SJCRH30 (cell line): ENCODE results near the gene ACER3. TPM values are rescaled to one million over a fixed set of nuclear protein-coding genes. Genes with fewer than 3 reads are reported as not detected.

ENCODE experiments used
- DNase-seq, 2 experiments: peaks; one replicate each; pipeline ENCODE4 v3.0.0-alpha.2; 2015 to 2020
- H3K27ac ChIP-seq: fragments of 250-450 bp; sonication (Bioruptor Pico); 2 replicates; pipeline ENCODE4 v1.5.1; 2020; ENCODE audit warnings: mild to moderate bottlenecking, moderate library complexity
- H3K27me3 ChIP-seq: fragments of 250-450 bp; sonication (Bioruptor Pico); 2 replicates; pipeline ENCODE4 v1.5.1; 2020; ENCODE audit warnings: mild to moderate bottlenecking, moderate library complexity
- H3K36me3 ChIP-seq: fragments of 250-450 bp; sonication (Bioruptor Pico); 2 replicates; pipeline ENCODE4 v1.5.1; 2020; ENCODE audit warnings: mild to moderate bottlenecking, moderate library complexity
- H3K4me1 ChIP-seq: fragments of 250-450 bp; sonication (Bioruptor Pico); 2 replicates; pipeline ENCODE4 v1.5.1; 2020; ENCODE audit warnings: mild to moderate bottlenecking, moderate library complexity
- H3K4me3 ChIP-seq: fragments of 250-450 bp; sonication (Bioruptor Pico); 2 replicates; pipeline ENCODE4 v1.5.1; 2020; ENCODE audit warnings: mild to moderate bottlenecking, moderate library complexity
- H3K9me3 ChIP-seq: fragments of 250-450 bp; sonication (Bioruptor Pico); replicated peaks from 2 replicates; pipeline ENCODE4 v1.5.1; 2020; ENCODE audit warnings: mild to moderate bottlenecking, moderate library complexity
- total RNA-seq: library from RNA; depleted of rRNA; stranded (reverse); fragments of >200 nt; shearing (Covaris generic); gene quantifications from 2 replicates; pipeline ENCODE4 v1.2.3, GENCODE V29; 2014

The ACER3 gene
- total RNA-seq, 1 experiment from 2014 or later = 22.1 TPM

GRCh38 chr11:76830639-76831327 is 29.9 kb upstream of the ACER3 start:
- H3K4me1 ChIP-seq = peaks cover 8% of the 10 kb centered on the region
- no peak overlapping the region for H3K27ac ChIP-seq
- DNase-seq = peak in 1 of 2 experiments; percentile 47
- H3K9me3 ChIP-seq = peaks cover 3% of the 10 kb centered on the region; the same call in 1 of the 2 replicates
- H3K36me3 ChIP-seq = no peaks in the 10 kb centered on the region
- no peak overlapping the region for H3K4me3 ChIP-seq
- no peaks in the 10 kb centered on the region for H3K27me3 ChIP-seq

GRCh38 chr11:76831686-76832310 is 28.9 kb upstream of the ACER3 start:
- peaks cover 18% of the 10 kb centered on the region for H3K4me1 ChIP-seq
- H3K27me3 ChIP-seq = no peaks in the 10 kb centered on the region
- no peak overlapping the region for H3K4me3 ChIP-seq
- no peaks in the 10 kb centered on the region for H3K9me3 ChIP-seq
- H3K36me3 ChIP-seq = no peaks in the 10 kb centered on the region
- DNase-seq = no peak
- no peak overlapping the region for H3K27ac ChIP-seq

GRCh38 chr11:76832361-76832760 is 28.4 kb upstream of the ACER3 start:
- H3K4me1 ChIP-seq = peaks cover 18% of the 10 kb centered on the region
- no peak for DNase-seq
- H3K4me3 ChIP-seq = no peak overlapping the region
- no peak overlapping the region for H3K27ac ChIP-seq
- H3K9me3 ChIP-seq = no peaks in the 10 kb centered on the region
- H3K27me3 ChIP-seq = no peaks in the 10 kb centered on the region
- H3K36me3 ChIP-seq = no peaks in the 10 kb centered on the region

- H3K4me1 ChIP-seq = peaks cover 18% of the 10 kb centered on the region
- no peak overlapping the region for H3K27ac ChIP-seq
- H3K9me3 ChIP-seq = no peaks in the 10 kb centered on the region
- H3K36me3 ChIP-seq = no peaks in the 10 kb centered on the region
- no peak overlapping the region for H3K4me3 ChIP-seq
- no peak for DNase-seq
- no peaks in the 10 kb centered on the region for H3K27me3 ChIP-seq
Measured at GRCh38 chr11:76834151-76834550, 26.6 kb upstream of the ACER3 start.

- Histone ChIP-seq H3K36me3 (no peaks in the 10 kb centered on the region), H3K27me3 (no peaks in the 10 kb centered on the region)
Measured at GRCh38 chr11:76835036-76835435, 25.7 kb upstream of the ACER3 start.

GRCh38 chr11:76835928-76836612 is 24.6 kb upstream of the ACER3 start:
- Histone ChIP-seq H3K27ac (no peak overlapping the region), H3K4me1 (peaks cover 13% of the 10 kb centered on the region), H3K9me3 (no peaks in the 10 kb centered on the region), H3K27me3 (no peaks in the 10 kb centered on the region), H3K36me3 (no peaks in the 10 kb centered on the region), H3K4me3 (no peak overlapping the region)
- peak; percentile 37 to 51 for DNase-seq

More at GRCh38 chr11:76835036-76835435, 25.7 kb upstream of the ACER3 start:
- no peak overlapping the region for H3K4me3 ChIP-seq
- no peaks in the 10 kb centered on the region for H3K9me3 ChIP-seq
- peaks cover 18% of the 10 kb centered on the region for H3K4me1 ChIP-seq
- no peak for DNase-seq
- H3K27ac ChIP-seq = no peak overlapping the region

GRCh38 chr11:76836613-76837291 is 24.0 kb upstream of the ACER3 start:
- no peak for DNase-seq

GRCh38 chr11:76837696-76838677 is 22.7 kb upstream of the ACER3 start:
- H3K27me3 ChIP-seq = no peaks in the 10 kb centered on the region
- no peak overlapping the region for H3K4me3 ChIP-seq
- H3K36me3 ChIP-seq = no peaks in the 10 kb centered on the region
- H3K9me3 ChIP-seq = no peaks in the 10 kb centered on the region
- DNase-seq = no peak
- H3K4me1 ChIP-seq = peaks cover 12% of the 10 kb centered on the region
- no peak overlapping the region for H3K27ac ChIP-seq

More at GRCh38 chr11:76836613-76837291, 24.0 kb upstream of the ACER3 start:
- H3K9me3 ChIP-seq = no peaks in the 10 kb centered on the region
- H3K4me1 ChIP-seq = peaks cover 12% of the 10 kb centered on the region
- no peak overlapping the region for H3K27ac ChIP-seq
- no peaks in the 10 kb centered on the region for H3K36me3 ChIP-seq
- no peaks in the 10 kb centered on the region for H3K27me3 ChIP-seq
- H3K4me3 ChIP-seq = no peak overlapping the region

GRCh38 chr11:76838678-76839068 is 22.0 kb upstream of the ACER3 start:
- peaks cover 12% of the 10 kb centered on the region for H3K4me1 ChIP-seq
- no peak overlapping the region for H3K4me3 ChIP-seq
- no peak overlapping the region for H3K27ac ChIP-seq
- no peaks in the 10 kb centered on the region for H3K36me3 ChIP-seq
- H3K27me3 ChIP-seq = no peaks in the 10 kb centered on the region
- H3K9me3 ChIP-seq = no peaks in the 10 kb centered on the region
- DNase-seq = peak; percentile 50 to 59

GRCh38 chr11:76839311-76839710 is 21.4 kb upstream of the ACER3 start:
- no peaks in the 10 kb centered on the region for H3K36me3 ChIP-seq
- H3K27me3 ChIP-seq = no peaks in the 10 kb centered on the region
- H3K4me3 ChIP-seq = no peak overlapping the region
- no peak overlapping the region for H3K27ac ChIP-seq
- no peaks in the 10 kb centered on the region for H3K9me3 ChIP-seq
- no peak for DNase-seq
- peaks cover 12% of the 10 kb centered on the region for H3K4me1 ChIP-seq

GRCh38 chr11:76841923-76842452 is 18.7 kb upstream of the ACER3 start:
- Histone ChIP-seq H3K4me1 (no peaks in the 10 kb centered on the region; the same call in 1 of the 2 replicates), H3K27ac (no peak overlapping the region), H3K4me3 (no peak overlapping the region), H3K36me3 (no peaks in the 10 kb centered on the region), H3K27me3 (no peaks in the 10 kb centered on the region), H3K9me3 (no peaks in the 10 kb centered on the region)
- no peak for DNase-seq

GRCh38 chr11:76843907-76844306 is 16.8 kb upstream of the ACER3 start:
- Histone ChIP-seq H3K4me3 (no peak overlapping the region), H3K27me3 (no peaks in the 10 kb centered on the region), H3K4me1 (peaks cover under 1% of the 10 kb centered on the region), H3K27ac (no peak overlapping the region), H3K36me3 (no peaks in the 10 kb centered on the region), H3K9me3 (no peaks in the 10 kb centered on the region)
- no peak for DNase-seq

GRCh38 chr11:76844511-76844910 is 16.2 kb upstream of the ACER3 start:
- Histone ChIP-seq H3K27me3 (no peaks in the 10 kb centered on the region), H3K36me3 (no peaks in the 10 kb centered on the region), H3K27ac (no peak overlapping the region), H3K4me3 (no peak overlapping the region), H3K9me3 (no peaks in the 10 kb centered on the region), H3K4me1 (peaks cover 6% of the 10 kb centered on the region)
- DNase-seq = no peak

- Histone ChIP-seq H3K9me3 (no peaks in the 10 kb centered on the region), H3K27me3 (no peaks in the 10 kb centered on the region), H3K4me1 (peaks cover 12% of the 10 kb centered on the region), H3K4me3 (no peak overlapping the region), H3K27ac (no peak overlapping the region), H3K36me3 (no peaks in the 10 kb centered on the region)
- DNase-seq = no peak
Measured at GRCh38 chr11:76845069-76845468, 15.6 kb upstream of the ACER3 start.
